Activated B cell treated with CpG ODN at 0.5 μM for 24 hours (primary cell): ENCODE results near the gene EIF2B1. TPM values are rescaled to one million over a fixed set of nuclear protein-coding genes. Genes with fewer than 3 reads are reported as not detected.

Experiments
- ATAC-seq: fragments of 200-7000 bp; cut with Tn5 transposase; one replicate; pipeline ENCODE4 v1.10.0; 2021; ENCODE audit warnings: low read depth, mild to moderate bottlenecking, moderate library complexity
- CTCF ChIA-PET: fragments of 350-600 bp; sonication (Branson Sonifier 250); formaldehyde crosslinking; loops from one replicate; lab custom pipeline; 2021; ENCODE audit warnings: antibody characterized with exemption; lab: Charles Lee
- POLR2A ChIA-PET: fragments of 350-600 bp; sonication (Branson Sonifier 250); formaldehyde crosslinking; loops from one replicate; lab custom pipeline; 2021; ENCODE audit warnings: antibody characterized with exemption; lab: Charles Lee
- DNase-seq: peaks from one replicate; pipeline ENCODE4 v3.0.0; 2022
- H3K27ac Mint-ChIP-seq: one replicate; pipeline ENCODE4 v1.8.0; 2020; ENCODE audit warnings: mixed read lengths
- H3K27me3 Mint-ChIP-seq: one replicate; pipeline ENCODE4 v1.8.0; 2021; ENCODE audit warnings: mixed read lengths
- H3K36me3 Mint-ChIP-seq: one replicate; pipeline ENCODE4 v1.8.0; 2021; ENCODE audit warnings: low read depth, mixed read lengths
- H3K4me1 Mint-ChIP-seq: one replicate; pipeline ENCODE4 v1.8.0; 2021; ENCODE audit warnings: mixed read lengths
- H3K4me3 Mint-ChIP-seq: one replicate; pipeline ENCODE4 v1.8.0; 2020; ENCODE audit warnings: mild to moderate bottlenecking, mixed read lengths
- H3K9me3 Mint-ChIP-seq: one replicate; pipeline ENCODE4 v1.8.0; 2020; ENCODE audit warnings: mixed read lengths
- CTCF ChIP-seq: fragments of 200-600 bp; IDR thresholded peaks from one replicate; pipeline ENCODE4 v1.8.0; 2022; ENCODE audit warnings: antibody characterized with exemption, mild to moderate bottlenecking
- intact Hi-C: fragments of 100-400 bp; cut with micrococcal nuclease; formaldehyde crosslinking; loops from one replicate; pipeline ENCODE4 v1.15.1; 2024
- total RNA-seq: library from RNA; stranded (reverse); gene quantifications from 2 replicates; pipeline ENCODE4 v1.2.3, GENCODE V29; 2022

Gene EIF2B1
- total RNA-seq, 1 donor from 2014 or later = 67.3 TPM

GRCh38 chr12:123573870-123574269 is 59.6 kb downstream of the EIF2B1 start:
- Mint-ChIP-seq H3K9me3 (no peaks in the 10 kb centered on the region), H3K27ac (no peak overlapping the region), H3K27me3 (peaks cover 2% of the 10 kb centered on the region), H3K4me1 (no peaks in the 10 kb centered on the region), H3K36me3 (no peaks in the 10 kb centered on the region), H3K4me3 (no peak overlapping the region)
- no peak for TF ChIP-seq CTCF
- intact Hi-C loops = no loop called here
- no peak for ATAC-seq
- POLR2A ChIA-PET = no interaction called here
- DNase-seq = no peak
- CTCF ChIA-PET = no interaction called here

GRCh38 chr12:123572391-123572790 is 61.1 kb downstream of the EIF2B1 start:
- Mint-ChIP-seq H3K27me3 (peaks cover 2% of the 10 kb centered on the region), H3K4me1 (no peaks in the 10 kb centered on the region), H3K9me3 (no peaks in the 10 kb centered on the region), H3K4me3 (no peak overlapping the region), H3K27ac (no peak overlapping the region), H3K36me3 (no peaks in the 10 kb centered on the region)
- TF ChIP-seq CTCF = no peak
- ATAC-seq (no peak), DNase-seq (no peak)
- intact Hi-C loops = no loop called here
- ChIA-PET CTCF (no interaction called here), POLR2A (no interaction called here)

GRCh38 chr12:123571343-123571813 is 62.1 kb downstream of the EIF2B1 start:
- Mint-ChIP-seq H3K4me1 (no peaks in the 10 kb centered on the region), H3K4me3 (no peak overlapping the region), H3K9me3 (no peaks in the 10 kb centered on the region), H3K27me3 (peaks cover 2% of the 10 kb centered on the region), H3K27ac (no peak overlapping the region), H3K36me3 (no peaks in the 10 kb centered on the region)
- no peak for TF ChIP-seq CTCF
- intact Hi-C loops = no loop called here
- DNase-seq (no peak), ATAC-seq (no peak)
- ChIA-PET POLR2A (interaction anchor here (0.7 kb wide), 1 partner anchor 51 kb away, joined by 7 read pairs; no protein-coding TSS in a partner anchor), CTCF (no interaction called here)

Other genes with a start within 250 kb of the EIF2B1 start
- 29.4 and 36.0 TPM in 2 replicates for gene KMT5A, start 249.6 kb downstream of the EIF2B1 start, total RNA-seq
- 11.2 and 12.2 TPM in 2 replicates for gene RILPL2, start 197.0 kb downstream of the EIF2B1 start, total RNA-seq
- gene SNRNP35, start 175.5 kb downstream of the EIF2B1 start, total RNA-seq = 39.5 and 51.5 TPM in 2 replicates
- 0.67 and 0.69 TPM in 2 replicates for gene RILPL1, start 100.0 kb downstream of the EIF2B1 start, total RNA-seq
- gene TMED2, start 49.1 kb downstream of the EIF2B1 start, total RNA-seq = 92.5 and 108 TPM in 2 replicates
- 28.8 and 35.0 TPM in 2 replicates for gene DDX55, start 31.6 kb downstream of the EIF2B1 start, total RNA-seq
- 33.8 and 36.2 TPM in 2 replicates for gene GTF2H3, start 143 bp upstream of the EIF2B1 start, total RNA-seq
- gene TCTN2, start 37.4 kb upstream of the EIF2B1 start, total RNA-seq = 10.3 and 11.9 TPM in 2 replicates
- gene ATP6V0A2, start 78.7 kb upstream of the EIF2B1 start, total RNA-seq = 54.9 and 57.8 TPM in 2 replicates
- gene DNAH10, start 128.6 kb upstream of the EIF2B1 start, total RNA-seq = 0.32 and 0.51 TPM in 2 replicates